PC-9 (cell line): ENCODE data around the gene GPI.
"Not testable (repeated sequence)": the region's sequence is repeated elsewhere in the genome, so short reads cannot be mapped to it uniquely, and the experiment has no call there.

Source experiments
- CTCF ChIP-seq: fragments of 200-600 bp; sonication (generic); conservative IDR thresholded peaks from 2 replicates; pipeline ENCODE4 v1.6.1; 2017; ENCODE audit warnings: mixed run types, antibody characterized with exemption, mild to moderate bottlenecking, moderate library complexity
- EZH2 ChIP-seq: fragments of 200-600 bp; sonication (generic); IDR thresholded peaks from 2 replicates; pipeline ENCODE4 v1.8.0; 2017; ENCODE audit warnings: antibody characterized with exemption, low read depth

GRCh38 chr19:34331596-34331995 lies 33.4 kb upstream of the GPI start:
- not testable (repeated sequence) for TF ChIP-seq EZH2, CTCF
